T-cell (primary cell): ENCODE data around the gene MARCHF4. TPM values are rescaled to one million over a fixed set of nuclear protein-coding genes. Genes with fewer than 3 reads are reported as not detected.
A peak's percentile ranks its signal among the peaks of the same experiment; 100 is the strongest.

Experiments
- ATAC-seq, 4 experiments: fragments of 200-7000 bp in 3 of 4; fragments of 150-1000 bp in 1 of 4; cut with Tn5 transposase; replicated peaks in 1 of 4; 1 replicate in 3 of 4; 2 replicates in 1 of 4; pipeline ENCODE4 v1.10.0; 2021; ENCODE audit warnings: moderate library complexity in 3 of 4, mild to moderate bottlenecking in 2 of 4, moderate number of reproducible peaks in 1 of 4
- CTCF ChIA-PET, 2 donors: fragments of 300-600 bp; sonication (Branson Sonifier 250); formaldehyde crosslinking; loops; one replicate each; lab custom pipeline; 2022; ENCODE audit warnings: antibody characterized with exemption in 2 of 2; lab: Charles Lee
- POLR2A ChIA-PET, 2 donors: fragments of 300-600 bp; sonication (Branson Sonifier 250); formaldehyde crosslinking; loops; one replicate each; lab custom pipeline; 2022; ENCODE audit warnings: antibody characterized with exemption in 2 of 2; lab: Charles Lee
- DNase-seq, 35 experiments: peaks; one replicate each; pipeline versions ENCODE4 v3.0.0 to v3.0.0-alpha.2; 2013 to 2023
- H3K27ac ChIP-seq: one replicate; pipeline ENCODE4 v1.5.1; 2013; ENCODE audit warnings: low read length
- H3K27me3 ChIP-seq, 2 experiments: replicated peaks in 1 of 2; 1 replicate in 1 of 2; 2 replicates in 1 of 2; pipeline versions ENCODE4 v1.6.1 to v1.7.0; 2013; ENCODE audit warnings: low read length in 1 of 2, mixed read lengths in 1 of 2; ENCODE audit not compliant: control insufficient read depth in 2 of 2, insufficient read depth in 2 of 2; ENCODE audit errors: extremely low read depth in 1 of 2
- H3K36me3 ChIP-seq, 2 donors: 1 replicate in 1 of 2; 2 replicates in 1 of 2; pipeline versions ENCODE4 v1.6.1 to v1.7.0; 2013; ENCODE audit warnings: low read length in 1 of 2; ENCODE audit not compliant: control insufficient read depth in 2 of 2, insufficient read depth in 1 of 2; ENCODE audit errors: extremely low read depth in 1 of 2
- H3K4me1 ChIP-seq, 2 experiments: 1 replicate in 1 of 2; 2 replicates in 1 of 2; pipeline versions ENCODE4 v1.6.1 to v1.7.0; 2013; ENCODE audit warnings: low read length in 2 of 2, mixed read lengths in 1 of 2; ENCODE audit not compliant: insufficient read depth in 2 of 2, control insufficient read depth in 1 of 2; ENCODE audit errors: extremely low read depth in 1 of 2
- H3K4me3 ChIP-seq, 2 donors: 1 replicate in 1 of 2; 2 replicates in 1 of 2; pipeline versions ENCODE4 v1.5.1 to v1.7.0; 2013; ENCODE audit warnings: mild to moderate bottlenecking in 2 of 2, low read length in 1 of 2, moderate library complexity in 1 of 2; ENCODE audit not compliant: control insufficient read depth in 1 of 2; ENCODE audit errors: extremely low read depth in 1 of 2
- H3K9me3 ChIP-seq: 2 replicates; pipeline ENCODE4 v1.7.0; 2013
- H3K27ac Mint-ChIP-seq, 2 donors: one replicate each; pipeline ENCODE4 v1.8.0; 2020 to 2021; ENCODE audit warnings: mild to moderate bottlenecking in 2 of 2, mixed read lengths in 2 of 2
- H3K27me3 Mint-ChIP-seq, 2 donors: one replicate each; pipeline ENCODE4 v1.8.0; 2021 to 2022; ENCODE audit warnings: mixed read lengths in 2 of 2
- H3K36me3 Mint-ChIP-seq: one replicate; pipeline ENCODE4 v1.8.0; 2021; ENCODE audit warnings: mixed read lengths
- H3K4me1 Mint-ChIP-seq, 3 donors: one replicate each; pipeline ENCODE4 v1.8.0; 2020 to 2022; ENCODE audit warnings: mixed read lengths in 3 of 3, mild to moderate bottlenecking in 1 of 3
- H3K4me3 Mint-ChIP-seq, 3 donors: one replicate each; pipeline ENCODE4 v1.8.0; 2020 to 2022; ENCODE audit warnings: mild to moderate bottlenecking in 3 of 3, mixed read lengths in 3 of 3, moderate library complexity in 3 of 3
- H3K9me3 Mint-ChIP-seq, 3 donors: one replicate each; pipeline ENCODE4 v1.8.0; 2020 to 2022; ENCODE audit warnings: mixed read lengths in 3 of 3
- WGBS: methylation state at CpG from one replicate; pipeline ENCODE4 v1.1.5; 2013; ENCODE audit warnings: missing lambda C conversion rate; ENCODE audit not compliant: insufficient coverage; 5-methylcytosine and 5-hydroxymethylcytosine counted together
- total RNA-seq, 35 experiments: library from RNA in 6 of 35; stranded (reverse) in 6 of 35; fragments of 120-200 nt in 1 of 35; gene quantifications; one replicate each; pipeline versions ENCODE4 v1.2.1 to v1.2.4 and lab custom pipeline; 2013 to 2026

The MARCHF4 gene
- total RNA-seq, 5 donors from 2014 or later (not counting 1 experiment from before 2014, with no cell fraction given) = not detected

- Histone ChIP-seq H3K4me3 (no peak overlapping the region), H3K27me3 (peaks cover 10 to 37% of the 10 kb centered on the region in 2 experiments), H3K27ac (no peak overlapping the region), H3K4me1 (peaks cover 5 to 17% of the 10 kb centered on the region in 2 experiments), H3K36me3 (no peaks in the 10 kb centered on the region), H3K9me3 (no peaks in the 10 kb centered on the region)
- DNase-seq (no peak), ATAC-seq (no peak)
- Mint-ChIP-seq H3K27ac (peak overlapping the region in 1 of 2 donors; percentile 25), H3K9me3 (peaks cover 0 to 3% (median 0%) of the 10 kb centered on the region in 3 donors), H3K4me1 (peaks cover 17 to 24% (median 23%) of the 10 kb centered on the region in 3 donors), H3K36me3 (no peaks in the 10 kb centered on the region), H3K27me3 (peaks cover 57 to 60% of the 10 kb centered on the region in 2 donors), H3K4me3 (peak overlapping the region in 1 of 3 donors; percentile 68)
- 4% methylated on average over 27 of the region's 53 CpGs for WGBS
- ChIA-PET CTCF (no interaction called here), POLR2A (no interaction called here)
Measured at GRCh38 chr2:216370961-216371712, 1.1 kb downstream of the MARCHF4 start.

GRCh38 chr2:216369821-216370220 is 2.5 kb downstream of the MARCHF4 start:
- POLR2A ChIA-PET = no interaction called here
- H3K4me1 Mint-ChIP-seq = peaks cover 17 to 24% (median 23%) of the 10 kb centered on the region in 3 donors
- H3K4me3 Mint-ChIP-seq = no peak overlapping the region
- H3K27me3 ChIP-seq = peaks cover 10 to 37% of the 10 kb centered on the region in 2 experiments
- no peaks in the 10 kb centered on the region for H3K36me3 ChIP-seq
- H3K4me1 ChIP-seq = peaks cover 5 to 17% of the 10 kb centered on the region in 2 experiments
- H3K4me3 ChIP-seq = no peak overlapping the region
- H3K27me3 Mint-ChIP-seq = peaks cover 62 to 66% of the 10 kb centered on the region in 2 donors
- no peaks in the 10 kb centered on the region for H3K9me3 ChIP-seq
- 68% methylated on average over 5 of the region's 18 CpGs for WGBS
- CTCF ChIA-PET = no interaction called here
- H3K36me3 Mint-ChIP-seq = no peaks in the 10 kb centered on the region
- H3K27ac Mint-ChIP-seq = no peak overlapping the region
- no peak for DNase-seq
- H3K27ac ChIP-seq = no peak overlapping the region
- peaks cover 0 to 3% (median 0%) of the 10 kb centered on the region in 3 donors for H3K9me3 Mint-ChIP-seq
- ATAC-seq = no peak

- H3K4me3 Mint-ChIP-seq = no peak overlapping the region
Measured at GRCh38 chr2:216366777-216367471, 5.4 kb downstream of the MARCHF4 start.

GRCh38 chr2:216365518-216365917 is 6.8 kb downstream of the MARCHF4 start:
- WGBS = no CpG with 5 or more reads among the region's 2 CpGs
- ChIA-PET POLR2A (no interaction called here), CTCF (no interaction called here)
- ATAC-seq = no peak
- Mint-ChIP-seq H3K36me3 (no peaks in the 10 kb centered on the region), H3K4me3 (no peak overlapping the region), H3K27ac (no peak overlapping the region), H3K4me1 (peaks cover 3 to 7% (median 4%) of the 10 kb centered on the region in 3 donors), H3K27me3 (peaks cover 34 to 40% of the 10 kb centered on the region in 2 donors), H3K9me3 (no peaks in the 10 kb centered on the region)
- no peak overlapping the region for H3K4me3 ChIP-seq
- peaks cover 3 to 20% of the 10 kb centered on the region in 2 experiments for H3K27me3 ChIP-seq
- no peaks in the 10 kb centered on the region for H3K9me3 ChIP-seq
- H3K36me3 ChIP-seq = no peaks in the 10 kb centered on the region
- no peak for DNase-seq
- no peak overlapping the region for H3K27ac ChIP-seq
- no peaks in the 10 kb centered on the region for H3K4me1 ChIP-seq

More at GRCh38 chr2:216366777-216367471, 5.4 kb downstream of the MARCHF4 start:
- H3K27me3 Mint-ChIP-seq = peaks cover 40 to 47% of the 10 kb centered on the region in 2 donors
- peaks cover 9 to 10% (median 10%) of the 10 kb centered on the region in 3 donors for H3K4me1 Mint-ChIP-seq
- ATAC-seq = no peak
- no peak for DNase-seq
- CTCF ChIA-PET = interaction anchor here (0.6 kb wide), 2 partner anchors 11 to 36 kb away, joined by 3 to 4 read pairs; no protein-coding TSS in a partner anchor
- H3K27me3 ChIP-seq = peaks cover 4 to 33% of the 10 kb centered on the region in 2 experiments
- H3K36me3 ChIP-seq = no peaks in the 10 kb centered on the region
- POLR2A ChIA-PET = no interaction called here
- no peaks in the 10 kb centered on the region for H3K9me3 Mint-ChIP-seq
- no peaks in the 10 kb centered on the region for H3K9me3 ChIP-seq
- no peak overlapping the region for H3K27ac ChIP-seq
- 65% methylated on average over 4 of the region's 5 CpGs for WGBS
- H3K27ac Mint-ChIP-seq = no peak overlapping the region
- H3K4me1 ChIP-seq = peaks cover 4 to 11% of the 10 kb centered on the region in 2 experiments
- no peak overlapping the region for H3K4me3 ChIP-seq
- H3K36me3 Mint-ChIP-seq = no peaks in the 10 kb centered on the region

- no peaks in the 10 kb centered on the region for H3K4me1 ChIP-seq
- H3K36me3 ChIP-seq = no peaks in the 10 kb centered on the region
- H3K9me3 ChIP-seq = no peaks in the 10 kb centered on the region
- no CpG with 5 or more reads among the region's 3 CpGs for WGBS
- ChIA-PET POLR2A (interaction anchor here in 1 of 2 donors (0.6 kb wide), 1 partner anchor 10 kb away, joined by 3 read pairs; no protein-coding TSS in a partner anchor), CTCF (interaction anchor here (1.0 to 1.9 kb wide), 2 partner anchors 10 to 41 kb away, joined by 3 to 7 read pairs; no protein-coding TSS in a partner anchor)
- H3K27me3 ChIP-seq = peaks cover 0 to 9% of the 10 kb centered on the region in 2 experiments
- peaks cover 0 to 5% (median 0%) of the 10 kb centered on the region in 3 donors for H3K4me1 Mint-ChIP-seq
- H3K27me3 Mint-ChIP-seq = peaks cover 17 to 25% of the 10 kb centered on the region in 2 donors
- ATAC-seq = no peak
- no peak overlapping the region for H3K4me3 Mint-ChIP-seq
- H3K27ac Mint-ChIP-seq = no peak overlapping the region
- DNase-seq = no peak
- peaks cover 0 to 4% (median 0%) of the 10 kb centered on the region in 3 donors for H3K9me3 Mint-ChIP-seq
- H3K4me3 ChIP-seq = no peak overlapping the region
- H3K27ac ChIP-seq = no peak overlapping the region
- no peaks in the 10 kb centered on the region for H3K36me3 Mint-ChIP-seq
Measured at GRCh38 chr2:216363221-216363620, 9.1 kb downstream of the MARCHF4 start.

GRCh38 chr2:216362730-216363129 is 9.6 kb downstream of the MARCHF4 start:
- Histone ChIP-seq H3K27me3 (peaks cover 0 to 4% of the 10 kb centered on the region in 2 experiments), H3K36me3 (no peaks in the 10 kb centered on the region), H3K27ac (no peak overlapping the region), H3K4me3 (no peak overlapping the region), H3K4me1 (no peaks in the 10 kb centered on the region), H3K9me3 (no peaks in the 10 kb centered on the region)
- H3K4me1 Mint-ChIP-seq = peaks cover 0 to 5% (median 0%) of the 10 kb centered on the region in 3 donors
- ATAC-seq = no peak
- no peak overlapping the region for H3K4me3 Mint-ChIP-seq
- peaks cover 15 to 23% of the 10 kb centered on the region in 2 donors for H3K27me3 Mint-ChIP-seq
- WGBS = no CpG with 5 or more reads among the region's 2 CpGs
- peaks cover 0 to 4% (median 0%) of the 10 kb centered on the region in 3 donors for H3K9me3 Mint-ChIP-seq
- ChIA-PET POLR2A (no interaction called here), CTCF (interaction anchor here (1.0 to 1.9 kb wide), 2 partner anchors 10 to 42 kb away, joined by 3 to 7 read pairs; no protein-coding TSS in a partner anchor)
- H3K36me3 Mint-ChIP-seq = no peaks in the 10 kb centered on the region
- H3K27ac Mint-ChIP-seq = no peak overlapping the region
- DNase-seq = no peak
